Large intestine (tissue), 12 donors: ENCODE data around the gene UQCC3. TPM values are rescaled to one million over a fixed set of nuclear protein-coding genes. Genes with fewer than 3 reads are reported as not detected.
A peak's percentile ranks its signal among the peaks of the same experiment; 100 is the strongest.

ENCODE experiments used
- DNase-seq, 2 donors: peaks; one replicate each; pipeline versions ENCODE4 v3.0.0 to v3.0.0-alpha.2; 2013
- H3K27ac ChIP-seq: one replicate; pipeline ENCODE4 v1.5.1; 2013; ENCODE audit warnings: low read length
- H3K27me3 ChIP-seq: 2 replicates; pipeline ENCODE4 v1.6.1; 2013; ENCODE audit warnings: low read length; ENCODE audit not compliant: control insufficient read depth, insufficient read depth
- H3K36me3 ChIP-seq: 2 replicates; pipeline ENCODE4 v1.6.1; 2013; ENCODE audit warnings: low read length; ENCODE audit not compliant: control insufficient read depth, insufficient read depth
- H3K4me1 ChIP-seq: one replicate; pipeline ENCODE4 v1.6.1; 2013; ENCODE audit warnings: low read length; ENCODE audit not compliant: control insufficient read depth, insufficient read depth
- H3K4me3 ChIP-seq: one replicate; pipeline ENCODE4 v1.5.1; 2013; ENCODE audit warnings: low read length
- H3K9me3 ChIP-seq: one replicate; pipeline ENCODE4 v1.6.1; 2013; ENCODE audit warnings: mild to moderate bottlenecking, low read depth, low read length, moderate library complexity; ENCODE audit not compliant: control insufficient read depth
- WGBS: methylation state at CpG from one replicate; pipeline ENCODE4 v1.1.5; 2013; ENCODE audit warnings: low lambda C conversion rate; ENCODE audit not compliant: insufficient coverage; 5-methylcytosine and 5-hydroxymethylcytosine counted together
- long read RNA-seq, 11 donors: transcript quantifications; one replicate each; lab custom pipeline, GENCODE V29; 2026
- polyA plus RNA-seq: library from polyadenylated mRNA; unstranded; fragments of 120-200 nt; gene quantifications from one replicate; pipeline ENCODE4 v1.2.1, GENCODE V29; 2013

Gene UQCC3, protein sequence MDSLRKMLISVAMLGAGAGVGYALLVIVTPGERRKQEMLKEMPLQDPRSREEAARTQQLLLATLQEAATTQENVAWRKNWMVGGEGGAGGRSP
- polyA plus RNA-seq, result 10.4 TPM
- long read RNA-seq, donor 1, transcript UQCC3-201 (2 exons, 1,947 nt), result major isoform, 19 of 19 reads
- long read RNA-seq, donor 1, partial matches to known transcripts, result 0 of 19 reads
- long read RNA-seq, donor 1, other reads (novel, unspliced or antisense), result 0 of 19 reads
- long read RNA-seq, donor 2, transcript UQCC3-201 (2 exons, 1,947 nt), result major isoform, 49 of 49 reads
- long read RNA-seq, donor 2, partial matches to known transcripts, result 0 of 49 reads
- long read RNA-seq, donor 2, other reads (novel, unspliced or antisense), result 0 of 49 reads
- long read RNA-seq, donor 3, result 0 reads
- long read RNA-seq, donor 4, partial matches to known transcripts, result 12 of 22 reads
- long read RNA-seq, donor 4, other reads (novel, unspliced or antisense), result 7 of 22 reads
- long read RNA-seq, donor 5, transcript UQCC3-201 (2 exons, 1,947 nt), result major isoform, 19 of 19 reads
- long read RNA-seq, donor 5, partial matches to known transcripts, result 0 of 19 reads
- long read RNA-seq, donor 5, other reads (novel, unspliced or antisense), result 0 of 19 reads
- long read RNA-seq, donor 6, transcript UQCC3-201 (2 exons, 1,947 nt), result major isoform, 23 of 23 reads
- long read RNA-seq, donor 6, partial matches to known transcripts, result 0 of 23 reads
- long read RNA-seq, donor 6, other reads (novel, unspliced or antisense), result 0 of 23 reads
- long read RNA-seq, donor 7, transcript UQCC3-201 (2 exons, 1,947 nt), result major isoform, 13 of 13 reads
- long read RNA-seq, donor 7, partial matches to known transcripts, result 0 of 13 reads
- long read RNA-seq, donor 7, other reads (novel, unspliced or antisense), result 0 of 13 reads
- long read RNA-seq, donor 8, transcript UQCC3-201 (2 exons, 1,947 nt), result major isoform, 53 of 331 reads
- long read RNA-seq, donor 8, partial matches to known transcripts, result 146 of 331 reads
- long read RNA-seq, donor 8, other reads (novel, unspliced or antisense), result 132 of 331 reads
- long read RNA-seq, donor 9, transcript UQCC3-201 (2 exons, 1,947 nt), result major isoform, 27 of 27 reads
- long read RNA-seq, donor 9, partial matches to known transcripts, result 0 of 27 reads
- long read RNA-seq, donor 9, other reads (novel, unspliced or antisense), result 0 of 27 reads
- long read RNA-seq, donor 10, transcript UQCC3-201 (2 exons, 1,947 nt), result major isoform, 33 of 351 reads
- long read RNA-seq, donor 10, partial matches to known transcripts, result 307 of 351 reads
- long read RNA-seq, donor 10, other reads (novel, unspliced or antisense), result 11 of 351 reads
- long read RNA-seq, donor 11, transcript UQCC3-201 (2 exons, 1,947 nt), result major isoform, 22 of 198 reads
- long read RNA-seq, donor 11, partial matches to known transcripts, result 92 of 198 reads
- long read RNA-seq, donor 11, other reads (novel, unspliced or antisense), result 84 of 198 reads

DNA sequence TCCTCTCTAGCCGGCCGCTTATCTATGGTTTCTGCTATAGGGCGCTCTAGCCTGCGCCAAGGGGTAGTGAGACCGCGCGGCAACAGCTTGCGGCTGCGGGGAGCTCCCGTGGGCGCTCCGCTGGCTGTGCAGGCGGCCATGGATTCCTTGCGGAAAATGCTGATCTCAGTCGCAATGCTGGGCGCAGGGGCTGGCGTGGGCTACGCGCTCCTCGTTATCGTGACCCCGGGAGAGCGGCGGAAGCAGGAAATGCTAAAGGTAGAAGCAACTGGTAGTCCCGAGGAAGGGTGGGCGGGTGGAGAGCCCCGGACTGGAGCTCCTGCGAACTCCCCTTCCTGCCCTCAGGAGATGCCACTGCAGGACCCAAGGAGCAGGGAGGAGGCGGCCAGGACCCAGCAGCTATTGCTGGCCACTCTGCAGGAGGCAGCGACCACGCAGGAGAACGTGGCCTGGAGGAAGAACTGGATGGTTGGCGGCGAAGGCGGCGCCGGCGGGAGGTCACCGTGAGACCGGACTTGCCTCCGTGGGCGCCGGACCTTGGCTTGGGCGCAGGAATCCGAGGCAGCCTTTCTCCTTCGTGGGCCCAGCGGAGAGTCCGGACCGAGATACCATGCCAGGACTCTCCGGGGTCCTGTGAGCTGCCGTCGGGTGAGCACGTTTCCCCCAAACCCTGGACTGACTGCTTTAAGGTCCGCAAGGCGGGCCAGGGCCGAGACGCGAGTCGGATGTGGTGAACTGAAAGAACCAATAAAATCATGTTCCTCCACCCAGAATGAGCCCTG is at the start of gene UQCC3, which contains the start of gene LBHD1:
UQCC3 (plus strand) TSS at position 66 of the 782 bp plus-strand sequence; CDS start at position 139, 73 bp downstream.
LBHD1 (minus strand) TSS at position 660 of the 782 bp plus-strand sequence. CDS start 2,236 bp downstream, outside the sequence.
- H3K27ac ChIP-seq, result peak within 1 kb of the TSS; percentile 83
- H3K4me3 ChIP-seq, result peak within 1 kb of the TSS; percentile 98
- peaks cover 26% of the 10 kb centered on the region for H3K36me3 ChIP-seq
- H3K27me3 ChIP-seq, result no peaks in the 10 kb centered on the region
- peaks cover 23% of the 10 kb centered on the region for H3K4me1 ChIP-seq
- peak; percentile 73 to 92 for DNase-seq
- WGBS, result no CpG with 5 or more reads among the region's 59 CpGs
- H3K9me3 ChIP-seq, result no peaks in the 10 kb centered on the region

DNA sequence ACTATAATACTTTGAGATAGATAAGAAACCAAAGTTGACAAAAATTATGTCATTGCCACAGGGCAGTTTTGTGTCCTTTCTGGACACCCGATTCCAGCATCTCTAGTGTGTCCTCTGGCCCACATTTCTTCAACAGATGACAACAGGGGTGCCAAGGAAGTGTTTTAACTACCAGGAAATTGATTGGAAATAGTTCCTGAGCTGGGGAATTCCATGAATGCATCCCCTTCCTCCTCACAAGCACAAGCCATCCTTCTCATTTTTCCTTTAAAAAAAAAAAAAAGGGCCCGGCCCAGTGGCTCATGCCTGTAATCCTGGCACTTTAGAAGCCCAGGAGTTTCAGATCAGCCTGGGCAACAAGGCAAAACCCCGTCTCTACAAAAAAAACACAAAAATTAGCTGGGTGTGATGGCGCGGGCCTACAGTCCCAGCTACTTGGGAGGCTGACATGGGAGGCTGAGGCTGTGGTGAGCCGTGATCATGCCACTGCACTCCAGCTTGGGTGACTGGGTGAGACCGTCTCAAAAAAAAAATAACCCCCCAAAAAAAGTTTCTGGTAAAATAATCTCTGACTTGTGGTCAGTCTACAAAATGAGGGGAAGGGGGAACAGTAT is 48.9 kb upstream of the UQCC3 start:
- no peaks in the 10 kb centered on the region for H3K9me3 ChIP-seq

DNA sequence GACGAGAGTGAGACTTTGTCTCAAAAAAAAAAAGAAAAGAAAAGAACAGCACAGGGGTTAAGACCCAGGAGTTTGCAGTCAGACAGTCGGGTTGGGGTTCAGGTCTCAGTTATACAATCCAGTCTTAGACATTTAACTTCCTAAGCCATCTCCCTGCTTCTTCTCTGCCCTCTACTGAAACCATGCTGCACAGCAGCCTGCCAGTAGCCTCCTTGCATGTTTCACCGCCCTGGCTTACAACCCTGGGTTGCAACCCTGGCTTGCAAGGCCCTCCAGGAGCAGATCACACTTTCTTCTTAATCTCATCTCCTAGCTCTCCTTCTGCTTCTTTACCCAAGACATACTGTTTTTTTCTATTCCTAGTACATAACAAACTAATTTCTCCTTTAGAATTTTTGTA is 43.8 kb upstream of the UQCC3 start:
- H3K27me3 ChIP-seq, result no peaks in the 10 kb centered on the region
- H3K36me3 ChIP-seq, result peaks cover 74% of the 10 kb centered on the region
- no peak overlapping the region for H3K4me3 ChIP-seq
- WGBS, result no CpG with 5 or more reads among the region's 3 CpGs
- H3K27ac ChIP-seq, result no peak overlapping the region
- H3K4me1 ChIP-seq, result no peaks in the 10 kb centered on the region
- no peaks in the 10 kb centered on the region for H3K9me3 ChIP-seq
- no peak for DNase-seq

More for the DNA sequence above, 48.9 kb upstream of the UQCC3 start:
- H3K4me1 ChIP-seq, result peaks cover 10% of the 10 kb centered on the region
- 80% methylated on average over 2 of the region's 7 CpGs for WGBS
- H3K36me3 ChIP-seq, result peaks cover 25% of the 10 kb centered on the region
- H3K4me3 ChIP-seq, result peak overlapping the region; percentile 93
- H3K27ac ChIP-seq, result peak overlapping the region; percentile 82
- H3K27me3 ChIP-seq, result no peaks in the 10 kb centered on the region
- no peak for DNase-seq

DNA sequence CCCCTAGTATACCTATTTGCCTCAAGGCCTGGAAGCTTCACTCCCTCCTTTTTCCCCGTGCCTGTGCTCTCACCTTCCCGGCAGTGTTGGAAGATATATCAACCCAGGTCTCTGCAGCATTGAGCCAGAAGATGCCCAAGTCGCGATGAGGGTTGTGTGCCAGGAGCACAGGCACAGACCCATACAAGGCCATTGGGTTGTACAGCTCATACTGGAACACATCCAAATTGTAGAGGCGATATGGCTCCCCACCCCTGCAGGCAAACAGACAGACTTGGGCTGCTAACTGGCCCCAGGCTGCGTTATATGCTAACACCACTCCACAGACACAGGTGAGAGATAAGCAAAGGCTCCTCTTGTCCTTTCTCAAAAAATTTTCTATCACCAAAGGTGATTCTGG is 39.0 kb upstream of the UQCC3 start:
- no peak for DNase-seq
- Histone ChIP-seq H3K36me3 (peaks cover 88% of the 10 kb centered on the region), H3K9me3 (no peaks in the 10 kb centered on the region), H3K4me1 (no peaks in the 10 kb centered on the region), H3K27ac (no peak overlapping the region), H3K4me3 (no peak overlapping the region), H3K27me3 (no peaks in the 10 kb centered on the region)
- no CpG with 5 or more reads among the region's 6 CpGs for WGBS

DNA sequence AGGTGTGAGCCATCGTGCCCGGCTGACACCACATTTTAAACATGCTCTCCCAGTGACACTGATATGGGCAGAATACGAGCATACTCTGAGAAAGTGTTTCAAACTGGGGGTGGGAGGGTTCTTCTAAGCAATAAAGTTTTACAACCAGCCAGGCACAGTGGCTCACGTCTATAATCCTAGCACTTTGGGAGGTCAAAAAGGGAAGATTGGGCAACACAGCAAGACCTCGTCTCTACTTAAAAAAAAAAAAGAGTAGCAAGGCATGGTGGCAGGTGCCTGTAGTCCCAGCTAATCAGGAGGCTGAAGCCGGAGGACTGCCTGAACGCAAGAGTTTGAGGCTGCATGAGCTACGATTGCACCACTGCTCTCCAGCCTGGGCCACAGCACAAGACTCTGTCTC is 27.3 kb upstream of the UQCC3 start:
- no peak for DNase-seq
- no CpG with 5 or more reads among the region's 8 CpGs for WGBS
- Histone ChIP-seq H3K9me3 (peaks cover 3% of the 10 kb centered on the region), H3K4me1 (peaks cover 15% of the 10 kb centered on the region), H3K36me3 (peaks cover 42% of the 10 kb centered on the region), H3K27me3 (no peaks in the 10 kb centered on the region), H3K27ac (no peak overlapping the region), H3K4me3 (no peak overlapping the region)

DNA sequence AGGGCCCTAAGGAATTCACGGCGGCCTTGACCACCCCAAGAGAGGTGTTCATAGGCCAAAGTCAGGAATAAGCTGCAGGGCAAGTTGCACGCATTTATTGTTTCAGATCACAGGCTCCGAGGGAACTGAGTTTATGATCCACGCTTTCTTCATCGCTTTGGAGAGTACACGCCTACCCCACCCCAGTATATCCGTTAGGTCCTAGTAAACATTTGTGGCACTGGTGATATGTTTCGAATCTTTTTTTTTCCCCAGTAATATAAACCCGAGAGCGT is 25.9 kb upstream of the UQCC3 start:
- no peak for DNase-seq
- Histone ChIP-seq H3K27me3 (no peaks in the 10 kb centered on the region), H3K4me3 (peak overlapping the region; percentile 94), H3K9me3 (peaks cover 3% of the 10 kb centered on the region), H3K36me3 (peaks cover 43% of the 10 kb centered on the region), H3K4me1 (peaks cover 15% of the 10 kb centered on the region), H3K27ac (peak overlapping the region; percentile 94)
- no CpG with 5 or more reads among the region's 11 CpGs for WGBS

DNA sequence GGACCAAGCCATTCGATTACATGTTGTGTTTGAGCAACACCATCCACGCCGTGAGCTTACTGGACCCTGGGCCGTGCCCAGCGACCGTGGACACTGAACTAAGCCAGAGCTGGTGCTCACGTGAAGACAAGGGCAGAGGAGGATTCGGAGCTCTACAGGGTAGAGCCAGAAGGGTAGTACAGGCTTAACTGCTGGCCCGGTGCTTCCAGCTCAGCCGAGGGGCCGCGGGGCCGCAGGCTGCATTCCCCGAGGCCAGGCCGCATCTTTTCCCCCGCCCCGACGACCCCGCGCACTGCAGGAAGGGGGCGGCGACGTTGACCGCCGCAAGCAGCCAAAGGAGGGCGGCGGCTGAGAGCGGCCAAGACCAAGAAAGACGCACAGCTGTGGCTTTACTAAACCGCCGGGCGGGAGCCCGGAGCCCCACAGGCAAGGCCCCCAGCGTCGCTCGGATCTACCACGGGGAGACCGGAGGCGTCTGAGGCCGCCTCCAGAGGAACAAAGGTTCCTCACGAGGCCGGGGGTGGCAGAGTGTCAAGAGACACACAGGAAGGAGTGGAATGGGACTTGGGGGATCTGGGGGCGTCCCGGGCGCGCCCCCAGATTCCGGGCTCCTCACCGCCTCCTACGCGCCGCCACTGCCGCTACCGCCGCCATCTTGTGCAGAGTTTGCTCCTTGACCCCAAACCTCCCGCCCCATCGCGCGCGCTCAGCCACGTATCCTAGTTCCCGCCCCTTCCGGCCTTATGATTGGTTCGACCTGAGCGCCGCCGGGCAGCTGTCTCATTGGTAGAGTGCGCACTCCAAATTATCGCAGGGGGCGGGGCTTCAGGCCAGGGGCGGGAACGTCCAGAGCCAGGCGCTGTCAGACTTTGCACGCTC is 25.3 kb upstream of the UQCC3 start, which contains the start of gene GANAB:
GANAB (minus strand) TSS at position 668 of the 879 bp plus-strand sequence; CDS start at position 654, 14 bp downstream.
- Histone ChIP-seq H3K4me3 (peak within 1 kb of the TSS; percentile 94), H3K4me1 (peaks cover 12% of the 10 kb centered on the region), H3K27ac (peak within 1 kb of the TSS; percentile 94), H3K9me3 (peaks cover 3% of the 10 kb centered on the region), H3K27me3 (no peaks in the 10 kb centered on the region), H3K36me3 (peaks cover 43% of the 10 kb centered on the region)
- peak; percentile 98 to 99 for DNase-seq
- no CpG with 5 or more reads among the region's 73 CpGs for WGBS

DNA sequence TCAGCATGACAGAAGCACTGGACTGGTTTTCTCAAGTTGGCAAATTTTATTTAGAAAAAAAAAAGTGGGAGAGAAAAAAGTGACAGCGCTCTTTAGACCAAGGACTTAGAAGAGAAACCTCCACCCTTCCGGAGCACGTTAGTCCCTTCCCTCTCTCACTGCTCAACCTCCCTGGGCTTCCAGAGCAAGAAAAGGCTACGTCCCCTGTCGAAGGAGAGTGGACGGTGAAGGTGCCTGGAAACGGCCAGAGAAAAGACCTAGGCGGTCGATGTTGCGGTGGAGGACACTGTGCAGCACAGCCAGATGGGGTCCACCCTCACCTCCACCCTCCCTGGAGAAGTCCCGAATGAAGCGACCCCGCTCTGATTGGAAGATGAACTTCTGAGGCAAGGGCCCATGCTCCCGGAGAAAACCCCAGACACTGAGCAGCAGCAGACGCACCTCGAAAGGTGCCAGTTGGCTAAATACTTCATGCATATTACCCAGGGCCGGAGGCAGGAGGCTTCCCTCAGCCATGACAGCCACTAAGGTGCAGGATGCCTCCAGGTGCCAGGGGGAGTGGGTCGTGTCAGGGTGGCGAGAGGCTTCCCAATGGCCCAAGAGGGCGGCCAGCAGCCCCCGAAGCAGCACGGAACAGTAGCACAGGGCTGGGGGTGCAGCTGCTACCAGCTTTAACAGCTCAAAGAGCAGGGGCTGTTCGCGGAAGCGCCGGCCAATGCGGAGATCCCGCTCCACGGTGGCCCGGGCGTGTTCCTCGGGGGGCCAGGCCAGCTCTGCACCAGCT is 24.5 kb upstream of the UQCC3 start:
- no CpG with 5 or more reads among the region's 32 CpGs for WGBS
- no peaks in the 10 kb centered on the region for H3K27me3 ChIP-seq
- no peak for DNase-seq
- no peak overlapping the region for H3K4me3 ChIP-seq
- peak overlapping the region; percentile 64 for H3K27ac ChIP-seq
- H3K4me1 ChIP-seq, result peaks cover 13% of the 10 kb centered on the region
- peaks cover 3% of the 10 kb centered on the region for H3K9me3 ChIP-seq
- peaks cover 43% of the 10 kb centered on the region for H3K36me3 ChIP-seq
